GM12865 (cell line): ENCODE measurements around the gene SPEN.
"Not testable (repeated sequence)": the region's sequence is repeated elsewhere in the genome, so short reads cannot be mapped to it uniquely, and the experiment has no call there.

Source experiments
- DNase-seq: peaks from one replicate; pipeline ENCODE4 v3.0.0; 2010; ENCODE audit warnings: low read depth
- H3K4me3 ChIP-seq: 2 replicates; pipeline ENCODE4 v1.5.1; 2011; ENCODE audit warnings: mild to moderate bottlenecking, low read depth, low read length, control low read depth
- TF ChIP-seq, protein P1 (sequence below): IDR thresholded peaks from 2 replicates; pipeline ENCODE4 v1.5.1; 2011; ENCODE audit warnings: low read length, control low read depth, low read depth, inconsistent platforms; ENCODE audit not compliant: insufficient read depth; ENCODE audit errors: missing control alignments

SPEN gene

DNA sequence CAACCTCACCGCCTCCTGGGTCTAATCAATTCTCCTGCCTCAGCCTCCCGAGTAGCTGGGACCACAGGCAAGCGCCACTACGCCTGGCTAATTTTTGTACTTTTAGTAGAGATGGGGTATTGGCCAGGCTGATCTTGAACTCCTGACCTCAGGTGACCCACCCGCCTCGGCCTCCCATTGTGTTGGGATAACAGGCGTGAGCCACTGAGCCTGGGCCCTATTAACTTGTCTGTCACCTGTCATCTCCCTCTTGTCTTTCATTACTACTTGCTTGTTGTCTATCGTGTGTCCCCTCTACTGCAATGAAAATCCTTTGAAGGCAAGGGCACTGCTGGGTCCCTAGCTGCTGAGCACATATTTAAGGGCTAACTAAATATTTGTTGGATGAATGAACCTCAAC, 43.4 kb upstream of the SPEN start:
- no peak for DNase-seq
- no peak overlapping the region for H3K4me3 ChIP-seq
- TF ChIP-seq, protein P1, sequence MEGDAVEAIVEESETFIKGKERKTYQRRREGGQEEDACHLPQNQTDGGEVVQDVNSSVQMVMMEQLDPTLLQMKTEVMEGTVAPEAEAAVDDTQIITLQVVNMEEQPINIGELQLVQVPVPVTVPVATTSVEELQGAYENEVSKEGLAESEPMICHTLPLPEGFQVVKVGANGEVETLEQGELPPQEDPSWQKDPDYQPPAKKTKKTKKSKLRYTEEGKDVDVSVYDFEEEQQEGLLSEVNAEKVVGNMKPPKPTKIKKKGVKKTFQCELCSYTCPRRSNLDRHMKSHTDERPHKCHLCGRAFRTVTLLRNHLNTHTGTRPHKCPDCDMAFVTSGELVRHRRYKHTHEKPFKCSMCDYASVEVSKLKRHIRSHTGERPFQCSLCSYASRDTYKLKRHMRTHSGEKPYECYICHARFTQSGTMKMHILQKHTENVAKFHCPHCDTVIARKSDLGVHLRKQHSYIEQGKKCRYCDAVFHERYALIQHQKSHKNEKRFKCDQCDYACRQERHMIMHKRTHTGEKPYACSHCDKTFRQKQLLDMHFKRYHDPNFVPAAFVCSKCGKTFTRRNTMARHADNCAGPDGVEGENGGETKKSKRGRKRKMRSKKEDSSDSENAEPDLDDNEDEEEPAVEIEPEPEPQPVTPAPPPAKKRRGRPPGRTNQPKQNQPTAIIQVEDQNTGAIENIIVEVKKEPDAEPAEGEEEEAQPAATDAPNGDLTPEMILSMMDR: no peak

DNA sequence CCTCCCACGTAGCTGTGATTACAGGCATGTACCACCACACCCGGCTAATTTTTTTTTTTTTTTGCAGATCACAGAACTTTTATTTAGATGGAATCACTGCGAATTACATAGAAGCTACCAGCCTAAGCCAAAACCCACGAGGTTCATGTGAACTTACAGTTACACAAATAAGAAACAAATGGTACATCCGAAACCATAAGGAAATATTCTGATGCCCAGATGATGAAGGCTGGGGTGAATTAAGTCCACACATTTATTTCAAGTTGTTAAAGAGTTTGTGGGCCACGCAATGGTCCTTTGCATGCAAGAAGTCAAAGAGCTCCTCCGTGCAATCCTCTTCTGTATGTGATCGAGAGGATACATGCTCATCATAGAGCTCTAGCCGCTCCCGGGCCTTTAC, 40.4 kb upstream of the SPEN start:
- TF ChIP-seq, protein P1: no peak
- no peak overlapping the region for H3K4me3 ChIP-seq
- DNase-seq: no peak

DNA sequence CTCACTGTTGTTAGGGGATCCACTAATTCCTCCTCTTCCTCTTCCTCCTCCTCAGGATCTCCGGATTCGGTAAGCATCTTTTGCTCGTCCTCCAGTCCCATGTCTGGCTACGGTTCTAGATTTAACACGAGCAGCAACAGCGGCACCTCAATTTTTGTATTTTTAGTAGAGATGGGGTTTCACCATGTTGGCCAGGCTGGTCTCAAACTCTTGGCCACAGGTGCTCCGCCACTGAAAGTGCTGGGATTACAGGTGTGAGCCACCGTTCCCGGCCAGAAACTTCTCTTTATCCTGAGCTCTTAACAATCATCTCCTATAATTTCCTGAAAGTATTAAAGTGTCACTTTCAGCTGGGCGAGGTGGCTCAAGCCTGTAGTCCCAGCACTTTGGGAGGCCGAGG, 40.0 kb upstream of the SPEN start, which contains the start of gene UQCRHL:
TSS of gene UQCRHL (minus strand) at position 101 of the 400 bp plus-strand sequence. CDS start at position 101, 0 bp downstream.
- not testable (repeated sequence) for H3K4me3 ChIP-seq, DNase-seq

- DNase-seq: no peak
- H3K4me3 ChIP-seq: no peak overlapping the region
- TF ChIP-seq, protein P1: no peak
These were observed 38.6 kb upstream of the SPEN start for GRCh38 chr1:15808955-15809354.

DNA sequence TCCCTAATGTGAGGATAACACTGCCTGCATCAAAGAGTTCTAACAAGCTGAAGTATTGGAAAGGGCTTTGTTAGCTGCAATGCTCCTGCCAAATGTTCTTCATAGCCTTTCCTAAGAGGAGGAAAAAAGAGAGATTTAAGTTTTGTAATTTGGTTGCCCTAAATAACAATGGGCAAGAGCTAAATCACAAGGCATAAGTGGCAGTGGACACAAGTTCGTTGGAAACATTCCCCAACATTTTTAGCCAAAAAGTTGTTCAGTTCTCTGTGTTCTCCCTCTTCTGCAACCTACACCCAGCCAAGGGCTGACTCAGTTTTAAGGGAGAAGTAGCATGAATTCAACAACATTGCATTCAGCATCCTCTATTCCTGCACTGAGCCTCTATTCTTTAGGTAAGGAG, 37.4 kb upstream of the SPEN start:
- H3K4me3 ChIP-seq: no peak overlapping the region
- TF ChIP-seq, protein P1: no peak
- no peak for DNase-seq

DNA sequence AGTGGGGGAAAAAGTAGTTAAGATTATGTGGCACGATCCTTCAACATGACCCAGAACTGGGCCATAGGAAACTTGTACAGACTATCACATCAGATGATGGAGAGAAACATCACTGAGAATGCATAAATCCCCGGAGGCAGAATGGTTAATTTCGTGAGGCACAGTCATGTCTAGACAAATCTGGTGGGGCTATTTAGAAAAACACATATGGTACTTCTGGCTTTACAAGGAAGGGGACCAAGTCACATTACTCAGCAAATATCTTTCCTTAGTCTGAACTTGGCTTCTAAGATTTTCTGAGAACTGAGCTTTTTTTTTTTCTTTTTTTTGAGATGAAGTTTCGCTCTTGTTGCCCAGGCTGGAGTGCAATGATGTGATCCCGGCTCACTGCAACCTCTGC, 30.8 kb upstream of the SPEN start:
- DNase-seq: no peak
- no peak overlapping the region for H3K4me3 ChIP-seq
- TF ChIP-seq, protein P1: no peak

- DNase-seq: no peak
- TF ChIP-seq, protein P1: no peak
- H3K4me3 ChIP-seq: no peak overlapping the region
These were observed 27.0 kb upstream of the SPEN start for GRCh38 chr1:15820478-15820877.
